Mesothelial cell of epicardium (in vitro differentiated cells): ENCODE data around the gene B4GALT4. TPM values are rescaled to one million over a fixed set of nuclear protein-coding genes. Genes with fewer than 3 reads are reported as not detected.

Experiments used
- DNase-seq, 2 experiments: peaks; one replicate each; pipeline ENCODE4 v3.0.0; 2021; ENCODE audit warnings: low spot score in 2 of 2; ENCODE audit not compliant: unreplicated experiment in 2 of 2
- H3K27ac Mint-ChIP-seq: 2 replicates; pipeline ENCODE4 v1.8.0; 2021; ENCODE audit warnings: mixed read lengths
- H3K27me3 Mint-ChIP-seq: 2 replicates; pipeline ENCODE4 v1.8.0; 2021; ENCODE audit warnings: low read depth, mixed read lengths
- H3K36me3 Mint-ChIP-seq: 2 replicates; pipeline ENCODE4 v1.8.0; 2021; ENCODE audit warnings: mixed read lengths
- H3K4me1 Mint-ChIP-seq: 2 replicates; pipeline ENCODE4 v1.8.0; 2021; ENCODE audit warnings: mixed read lengths
- H3K4me3 Mint-ChIP-seq: 2 replicates; pipeline ENCODE4 v1.8.0; 2021; ENCODE audit warnings: mild to moderate bottlenecking, moderate library complexity, mixed read lengths
- H3K9me3 Mint-ChIP-seq: 2 replicates; pipeline ENCODE4 v1.8.0; 2021; ENCODE audit warnings: mixed read lengths
- total RNA-seq: library from RNA; stranded (reverse); gene quantifications from 3 replicates; pipeline ENCODE4 v1.2.1, GENCODE V29; 2021
- TF ChIP-seq, protein P1 (sequence below): fragments of 200-600 bp; sonication (generic); IDR thresholded peaks from one replicate; pipeline ENCODE4 v1.5.0; 2021; ENCODE audit warnings: antibody characterized with exemption; ENCODE audit not compliant: unreplicated experiment

Gene B4GALT4
- total RNA-seq, 1 donor from 2014 or later = 23.1 TPM

DNA sequence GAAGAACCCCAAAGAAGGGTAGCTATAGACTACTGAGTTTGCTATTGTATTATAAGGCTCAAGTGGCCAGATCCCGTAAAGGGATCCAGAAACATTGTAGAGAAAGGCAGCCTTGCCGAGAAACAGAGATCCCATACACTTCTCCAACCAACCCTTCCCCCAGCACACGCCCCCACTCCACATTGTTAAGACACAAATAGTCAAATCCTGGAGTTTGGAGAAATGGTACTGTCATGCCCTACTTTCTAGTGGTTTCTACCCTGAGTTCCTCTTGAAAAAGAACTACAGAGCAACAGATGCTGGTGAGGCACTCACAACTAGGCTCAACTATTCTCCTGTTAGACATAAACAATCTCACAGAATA lies 33.2 kb downstream of the B4GALT4 start:
- H3K36me3 Mint-ChIP-seq = peaks cover 26% of the 10 kb centered on the region
- H3K4me1 Mint-ChIP-seq = no peaks in the 10 kb centered on the region
- H3K27ac Mint-ChIP-seq = no peak overlapping the region
- no peak overlapping the region for H3K4me3 Mint-ChIP-seq
- no peaks in the 10 kb centered on the region for H3K27me3 Mint-ChIP-seq
- peaks cover 3% of the 10 kb centered on the region for H3K9me3 Mint-ChIP-seq
- DNase-seq = no peak
- TF ChIP-seq, protein P1, sequence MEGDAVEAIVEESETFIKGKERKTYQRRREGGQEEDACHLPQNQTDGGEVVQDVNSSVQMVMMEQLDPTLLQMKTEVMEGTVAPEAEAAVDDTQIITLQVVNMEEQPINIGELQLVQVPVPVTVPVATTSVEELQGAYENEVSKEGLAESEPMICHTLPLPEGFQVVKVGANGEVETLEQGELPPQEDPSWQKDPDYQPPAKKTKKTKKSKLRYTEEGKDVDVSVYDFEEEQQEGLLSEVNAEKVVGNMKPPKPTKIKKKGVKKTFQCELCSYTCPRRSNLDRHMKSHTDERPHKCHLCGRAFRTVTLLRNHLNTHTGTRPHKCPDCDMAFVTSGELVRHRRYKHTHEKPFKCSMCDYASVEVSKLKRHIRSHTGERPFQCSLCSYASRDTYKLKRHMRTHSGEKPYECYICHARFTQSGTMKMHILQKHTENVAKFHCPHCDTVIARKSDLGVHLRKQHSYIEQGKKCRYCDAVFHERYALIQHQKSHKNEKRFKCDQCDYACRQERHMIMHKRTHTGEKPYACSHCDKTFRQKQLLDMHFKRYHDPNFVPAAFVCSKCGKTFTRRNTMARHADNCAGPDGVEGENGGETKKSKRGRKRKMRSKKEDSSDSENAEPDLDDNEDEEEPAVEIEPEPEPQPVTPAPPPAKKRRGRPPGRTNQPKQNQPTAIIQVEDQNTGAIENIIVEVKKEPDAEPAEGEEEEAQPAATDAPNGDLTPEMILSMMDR = no peak

DNA sequence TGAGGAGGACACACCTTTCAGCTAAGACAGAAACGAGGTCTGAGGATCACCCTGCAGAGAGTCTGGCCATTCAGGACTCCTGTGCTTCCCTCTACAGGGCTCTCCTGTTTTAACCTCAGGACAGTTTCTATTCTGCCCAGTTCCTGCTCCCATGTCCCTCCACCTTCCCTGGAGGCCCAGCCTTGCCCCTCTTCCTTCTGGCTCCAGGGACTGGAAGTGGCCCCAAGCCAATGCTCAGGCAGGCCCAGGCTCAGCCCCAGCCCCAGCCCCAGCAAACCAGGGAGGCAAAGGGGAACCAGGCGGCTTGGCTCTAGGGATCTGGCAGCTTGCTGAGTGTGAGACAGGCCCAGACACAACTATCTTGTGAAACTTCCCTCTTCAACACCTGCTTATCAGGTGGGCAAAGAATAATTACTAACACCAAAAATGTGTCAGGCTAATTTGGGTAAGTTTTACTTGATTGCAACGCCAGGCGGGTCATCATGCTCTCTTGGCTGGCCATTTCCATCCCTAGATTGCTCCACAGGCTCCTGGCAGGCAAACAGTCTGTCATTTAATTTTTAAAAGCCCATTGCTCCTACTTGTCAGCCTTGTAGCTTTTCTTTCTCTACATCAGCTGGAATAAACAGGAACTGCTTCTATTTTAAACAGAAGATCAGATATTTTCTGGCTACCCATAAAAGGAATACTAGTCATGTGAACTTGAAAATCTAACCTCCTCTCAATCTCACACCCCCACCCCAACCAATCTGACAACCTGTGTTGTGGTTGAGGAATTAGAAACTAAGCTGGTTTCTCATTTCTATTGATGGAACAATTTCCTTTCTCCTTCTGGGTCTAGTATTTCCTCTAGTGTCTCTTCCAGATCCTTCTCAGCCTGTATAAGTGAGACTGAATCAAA lies 33.8 kb downstream of the B4GALT4 start:
- Mint-ChIP-seq H3K4me3 (no peak overlapping the region), H3K36me3 (peaks cover 21% of the 10 kb centered on the region), H3K27ac (no peak overlapping the region), H3K4me1 (no peaks in the 10 kb centered on the region), H3K27me3 (no peaks in the 10 kb centered on the region), H3K9me3 (peaks cover 4% of the 10 kb centered on the region)
- DNase-seq = no peak
- TF ChIP-seq, protein P1 = no peak

DNA sequence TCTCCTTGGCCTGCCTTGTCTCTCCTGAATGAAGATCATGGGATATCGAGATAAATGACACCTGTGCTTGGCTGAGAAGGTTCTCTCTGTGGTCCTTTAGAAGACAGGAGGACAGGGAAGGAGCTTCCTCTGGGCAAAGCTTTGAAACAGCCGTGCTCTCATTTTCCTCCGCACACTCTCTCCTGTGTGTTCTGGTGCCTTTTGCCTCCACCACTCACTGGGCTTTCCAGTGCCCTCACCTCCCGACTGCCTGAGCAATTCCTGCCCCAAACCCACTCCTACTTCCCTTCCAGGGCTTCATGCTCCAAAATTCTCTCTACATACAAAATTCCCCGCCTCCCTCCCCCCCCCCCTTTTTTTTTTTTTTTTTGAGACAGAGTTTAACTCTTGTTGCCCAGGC lies 35.0 kb downstream of the B4GALT4 start:
- Mint-ChIP-seq H3K4me3 (no peak overlapping the region), H3K36me3 (peaks cover 15% of the 10 kb centered on the region), H3K27ac (no peak overlapping the region), H3K9me3 (peaks cover 4% of the 10 kb centered on the region), H3K4me1 (no peaks in the 10 kb centered on the region), H3K27me3 (no peaks in the 10 kb centered on the region)
- TF ChIP-seq, protein P1 = no peak
- DNase-seq = no peak

DNA sequence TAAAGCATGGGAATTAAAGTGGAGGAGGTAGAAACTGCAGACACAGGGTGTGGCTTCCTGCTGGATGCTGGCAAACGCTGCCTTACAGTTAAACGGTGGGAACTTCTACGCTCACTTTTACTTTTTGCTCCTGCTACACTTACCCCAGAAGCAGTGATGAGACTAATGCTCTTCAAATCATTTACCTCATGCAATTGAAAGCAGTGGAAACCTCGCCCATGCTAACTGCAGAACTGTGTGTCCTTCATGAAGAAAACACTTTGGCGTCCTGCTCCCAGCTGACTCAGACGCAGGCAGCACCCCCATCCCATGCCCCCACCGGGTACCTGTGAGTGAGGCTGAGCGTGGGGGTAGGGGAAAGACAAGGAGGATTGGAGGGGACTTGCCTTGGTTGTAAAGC lies 35.5 kb downstream of the B4GALT4 start:
- no peak overlapping the region for H3K4me3 Mint-ChIP-seq
- peaks cover 11% of the 10 kb centered on the region for H3K36me3 Mint-ChIP-seq
- no peak overlapping the region for H3K27ac Mint-ChIP-seq
- TF ChIP-seq, protein P1 = no peak
- DNase-seq = no peak
- H3K4me1 Mint-ChIP-seq = no peaks in the 10 kb centered on the region
- no peaks in the 10 kb centered on the region for H3K27me3 Mint-ChIP-seq
- peaks cover 4% of the 10 kb centered on the region for H3K9me3 Mint-ChIP-seq

DNA sequence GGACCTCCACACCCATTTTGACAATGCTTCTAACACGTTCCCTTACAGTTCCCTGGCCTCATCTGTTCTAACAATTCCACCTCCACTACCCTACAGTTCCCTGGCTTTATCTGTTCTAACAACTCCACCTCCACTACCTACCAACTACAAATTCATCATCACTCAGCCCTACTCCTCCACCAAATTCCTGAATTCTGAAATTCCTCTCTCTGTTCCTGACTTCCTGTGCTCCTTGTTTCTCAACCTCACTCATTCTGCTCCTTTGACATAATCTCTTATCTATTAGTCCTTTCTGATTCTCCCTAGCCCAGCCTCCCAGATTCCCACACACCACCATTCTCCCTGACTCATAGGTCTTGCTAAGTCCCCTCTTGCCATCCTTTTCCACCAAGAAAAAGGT lies 44.8 kb downstream of the B4GALT4 start:
- Mint-ChIP-seq H3K9me3 (no peaks in the 10 kb centered on the region), H3K4me1 (peaks cover 4% of the 10 kb centered on the region), H3K4me3 (no peak overlapping the region), H3K27ac (no peak overlapping the region), H3K36me3 (no peaks in the 10 kb centered on the region), H3K27me3 (no peaks in the 10 kb centered on the region)
- no peak for DNase-seq
- TF ChIP-seq, protein P1 = no peak
